HL-60 (cell line): Measurements from ENCODE around the gene GFY.

Source experiments
- CTCF ChIP-seq: IDR thresholded peaks from one replicate; pipeline ENCODE4 v1.5.1; 2011; ENCODE audit warnings: low read length, control low read depth, inconsistent platforms; ENCODE audit not compliant: insufficient read depth
- GABPA ChIP-seq: IDR thresholded peaks from 2 replicates; pipeline ENCODE4 v1.6.1; 2012; ENCODE audit warnings: low read depth
- POLR2AphosphoS5 ChIP-seq: IDR thresholded peaks from 2 replicates; pipeline ENCODE4 v1.6.1; 2012; ENCODE audit warnings: low read depth
- REST ChIP-seq: IDR thresholded peaks from 2 replicates; pipeline ENCODE4 v1.6.1; 2012; ENCODE audit warnings: low read depth; ENCODE audit not compliant: insufficient replicate concordance
- SPI1 ChIP-seq: IDR thresholded peaks from 2 replicates; pipeline ENCODE4 v1.6.1; 2012; ENCODE audit warnings: low read depth, mild to moderate bottlenecking, borderline replicate concordance

- no peak for TF ChIP-seq CTCF
- TF ChIP-seq POLR2AphosphoS5: no peak
- TF ChIP-seq REST: no peak
- TF ChIP-seq SPI1: no peak
- TF ChIP-seq GABPA: no peak
Observed at GRCh38 chr19:49425178-49425577, at the start of gene GFY.
